ENCODE results near the gene TMEM63A. TPM values are rescaled to one million over a fixed set of nuclear protein-coding genes. Genes with fewer than 3 reads are reported as not detected.
"Not testable (repeated sequence)": the region's sequence is repeated elsewhere in the genome, so short reads cannot be mapped to it uniquely, and the experiment has no call there.

TMEM63A gene
- total and polyA plus RNA-seq, 4 experiments from 2014 or later, result 46.2 to 507 (median 278) TPM

DNA sequence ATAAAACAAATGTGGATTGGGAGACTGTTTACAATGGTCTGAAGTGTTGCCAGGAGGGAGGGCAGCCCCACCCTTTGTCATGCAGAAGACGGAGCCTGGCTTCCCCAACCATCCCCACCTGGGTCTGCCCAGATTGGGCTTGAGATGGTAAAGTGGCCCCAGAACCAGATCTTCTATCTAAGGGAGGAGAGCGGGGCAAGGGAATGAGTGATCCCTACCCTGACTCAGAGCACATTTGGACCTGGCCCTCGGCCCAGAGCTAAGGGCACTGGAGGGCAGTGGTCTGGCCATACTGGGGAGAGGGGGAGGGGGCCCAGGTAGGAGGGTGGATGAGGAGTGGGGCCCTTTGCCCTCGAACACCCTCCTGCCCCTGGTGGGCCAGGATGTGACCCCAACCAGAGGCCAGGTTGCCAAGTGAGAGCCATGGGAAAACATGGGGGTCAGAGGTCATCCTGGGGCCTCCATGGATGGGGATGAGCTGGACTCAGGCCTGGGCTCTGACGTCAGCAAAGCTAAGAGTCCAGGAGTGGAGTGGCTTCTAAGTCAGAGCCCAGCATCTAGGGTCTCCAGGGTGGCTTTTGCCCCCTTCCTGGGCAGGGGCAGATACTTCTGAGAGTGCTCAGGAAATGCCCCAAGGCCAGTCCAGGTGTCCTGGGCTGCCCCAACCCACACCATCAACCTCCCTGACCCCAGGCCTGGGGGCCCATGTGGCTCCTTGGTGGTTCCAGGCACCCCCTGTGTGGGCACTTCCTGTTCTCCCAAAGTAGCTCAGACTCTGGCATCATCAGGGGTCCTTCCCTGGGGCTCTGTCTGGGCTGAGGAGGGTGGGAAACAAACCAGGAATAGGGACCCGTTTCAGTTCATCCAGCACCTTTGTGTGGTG lies 8.4 kb upstream of the TMEM63A start:
- no peaks in the 10 kb centered on the region for H3K36me3 ChIP-seq (ENCODE audit: insufficient read depth, low read length)
- Mint-ChIP-seq H3K27me3 (no peaks in the 10 kb centered on the region), H3K4me3 (no peak overlapping the region), H3K4me1 (peaks cover 4 to 27% (median 14%) of the 10 kb centered on the region in 4 donors), H3K27ac (peak overlapping the region in 2 of 7 donors; percentile 57 to 68), H3K9me3 (no peaks in the 10 kb centered on the region), H3K36me3 (no peaks in the 10 kb centered on the region)
- peaks cover 11% of the 10 kb centered on the region for H3K4me1 ChIP-seq (ENCODE audit: insufficient read depth, low read length)
- no peaks in the 10 kb centered on the region for H3K27me3 ChIP-seq (ENCODE audit: insufficient read depth, low read length)
- intact Hi-C loops (cut with micrococcal nuclease), result no loop called here
- DNase-seq, result no peak
- H3K9me3 ChIP-seq (ENCODE audit: control insufficient read depth in 1 of 2, low read length in 2 of 2), result no peaks in the 10 kb centered on the region
- H3K27ac ChIP-seq (ENCODE audit: low read depth, low read length), result no peak overlapping the region
- ChIA-PET CTCF (ENCODE audit: partially characterized antibody) (interaction anchor here (3.9 kb wide), 1 partner anchor 8 kb away, joined by 16 read pairs; the partner anchor contains the start of gene TMEM63A), POLR2A (ENCODE audit: partially characterized antibody) (interaction anchor here (0.6 to 22.5 kb wide), 5 partner anchors 7 to 113 kb away, joined by 3 to 730 read pairs (median 8); partner anchors contain the start of genes SDE2, SRP9 and TMEM63A)
- H3K4me3 ChIP-seq (ENCODE audit: low read length in 2 of 2), result no peak overlapping the region

DNA sequence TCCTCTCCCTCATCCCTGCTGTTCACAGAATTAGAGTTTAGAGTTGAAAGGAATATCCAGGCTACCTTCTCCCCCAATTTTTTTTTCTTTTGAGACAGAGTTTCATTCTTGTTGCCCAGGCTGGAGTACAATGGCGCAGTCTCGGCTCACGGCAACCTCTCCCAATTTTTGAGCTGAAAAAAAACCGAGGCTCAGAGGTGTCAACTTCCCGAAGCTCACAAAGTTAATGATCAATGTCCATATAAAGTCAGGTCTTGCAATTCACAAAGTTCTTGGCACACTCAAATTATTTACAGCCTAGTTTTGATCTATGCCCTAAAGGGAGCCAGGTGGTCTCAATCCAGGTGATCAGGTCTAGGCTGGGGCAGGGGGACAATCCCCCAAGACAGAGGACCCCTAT lies 7.6 kb upstream of the TMEM63A start:
- Mint-ChIP-seq H3K4me3 (no peak overlapping the region), H3K4me1 (peaks cover 4 to 25% (median 14%) of the 10 kb centered on the region in 4 donors), H3K27me3 (no peaks in the 10 kb centered on the region), H3K9me3 (no peaks in the 10 kb centered on the region), H3K27ac (no peak overlapping the region), H3K36me3 (no peaks in the 10 kb centered on the region)
- peaks cover 10% of the 10 kb centered on the region for H3K4me1 ChIP-seq (ENCODE audit: insufficient read depth, low read length)
- POLR2A ChIA-PET (ENCODE audit: partially characterized antibody), result interaction anchor here (0.9 to 22.5 kb wide), 4 partner anchors 8 to 110 kb away, joined by 3 to 730 read pairs (median 16); partner anchors contain the start of genes SDE2 and TMEM63A
- H3K36me3 ChIP-seq (ENCODE audit: insufficient read depth, low read length), result no peaks in the 10 kb centered on the region
- CTCF ChIA-PET (ENCODE audit: partially characterized antibody), result interaction anchor here (1.0 to 3.9 kb wide), 2 partner anchors 7 to 24 kb away, joined by 3 to 16 read pairs; partner anchors contain the start of gene TMEM63A
- no peak for DNase-seq
- H3K9me3 ChIP-seq (ENCODE audit: control insufficient read depth in 1 of 2, low read length in 2 of 2), result no peaks in the 10 kb centered on the region
- no peak overlapping the region for H3K27ac ChIP-seq (ENCODE audit: low read depth, low read length)
- H3K27me3 ChIP-seq (ENCODE audit: insufficient read depth, low read length), result no peaks in the 10 kb centered on the region
- no peak overlapping the region for H3K4me3 ChIP-seq (ENCODE audit: low read length in 2 of 2)
- intact Hi-C loops (cut with micrococcal nuclease), result no loop called here

DNA sequence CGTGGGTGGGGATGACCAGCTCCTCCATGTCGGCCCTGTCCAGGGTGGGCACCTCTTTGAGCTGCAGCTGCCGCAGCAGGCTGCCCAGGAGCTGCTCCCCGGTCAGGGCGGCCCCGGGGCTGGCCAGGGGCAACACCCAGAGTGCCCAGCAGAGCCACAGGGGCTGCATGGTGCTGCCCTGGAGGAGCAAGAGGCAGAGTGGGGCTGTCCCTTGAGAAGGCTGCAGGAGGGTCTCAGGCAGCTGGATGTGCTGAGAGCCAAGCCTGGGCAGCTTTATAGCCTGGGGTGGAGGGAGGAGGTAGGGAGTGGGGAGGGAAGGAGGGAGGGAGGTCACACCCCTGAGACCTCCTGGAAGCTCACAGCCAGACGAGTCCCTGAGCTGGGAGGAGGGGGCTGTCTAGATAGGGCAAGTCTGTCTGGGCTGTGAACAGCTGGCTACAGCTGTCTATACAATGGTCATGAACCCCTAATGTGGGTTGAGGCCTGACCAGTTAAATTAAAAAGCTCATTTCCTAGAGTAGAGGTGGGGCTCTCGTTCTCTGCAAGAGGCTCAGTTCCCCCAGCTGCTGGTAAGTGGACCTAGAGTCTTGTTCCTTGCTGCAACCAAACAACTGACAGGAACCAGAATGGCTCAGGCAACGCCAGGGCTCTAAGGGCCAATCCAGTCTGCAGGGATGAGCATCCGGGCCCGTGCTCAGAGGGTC lies 6.9 kb upstream of the TMEM63A start, which contains the start of gene LEFTY1:
Gene LEFTY1, minus strand, starts transcription at position 249 of the 704 bp plus-strand sequence. Its CDS starts 80 bp downstream, at position 169.
- peaks cover 5 to 19% (median 14%) of the 10 kb centered on the region in 4 donors for H3K4me1 Mint-ChIP-seq
- POLR2A ChIA-PET (ENCODE audit: partially characterized antibody), result interaction anchor here (0.7 to 3.4 kb wide), 4 partner anchors 9 to 112 kb away, joined by 3 to 26 read pairs (median 4); partner anchors contain the start of gene SDE2
- H3K4me1 ChIP-seq (ENCODE audit: insufficient read depth, low read length), result peaks cover 10% of the 10 kb centered on the region
- no peaks in the 10 kb centered on the region for H3K36me3 ChIP-seq (ENCODE audit: insufficient read depth, low read length)
- no peak within 1 kb of the TSS for H3K27ac ChIP-seq (ENCODE audit: low read depth, low read length)
- no peaks in the 10 kb centered on the region for H3K9me3 Mint-ChIP-seq
- no peak within 1 kb of the TSS for H3K4me3 ChIP-seq (ENCODE audit: low read length in 2 of 2)
- no peaks in the 10 kb centered on the region for H3K27me3 Mint-ChIP-seq
- no peaks in the 10 kb centered on the region for H3K27me3 ChIP-seq (ENCODE audit: insufficient read depth, low read length)
- DNase-seq, result no peak
- H3K9me3 ChIP-seq (ENCODE audit: control insufficient read depth in 1 of 2, low read length in 2 of 2), result no peaks in the 10 kb centered on the region
- intact Hi-C loops (cut with micrococcal nuclease), result no loop called here
- H3K4me3 Mint-ChIP-seq, result no peak within 1 kb of the TSS
- H3K27ac Mint-ChIP-seq, result peak within 1 kb of the TSS in 3 of 7 donors; percentile 12 to 55 (median 29)
- no peaks in the 10 kb centered on the region for H3K36me3 Mint-ChIP-seq
- CTCF ChIA-PET (ENCODE audit: partially characterized antibody), result interaction anchor here (1.0 kb wide), 1 partner anchor 23 kb away, joined by 3 read pairs; no protein-coding TSS in a partner anchor

DNA sequence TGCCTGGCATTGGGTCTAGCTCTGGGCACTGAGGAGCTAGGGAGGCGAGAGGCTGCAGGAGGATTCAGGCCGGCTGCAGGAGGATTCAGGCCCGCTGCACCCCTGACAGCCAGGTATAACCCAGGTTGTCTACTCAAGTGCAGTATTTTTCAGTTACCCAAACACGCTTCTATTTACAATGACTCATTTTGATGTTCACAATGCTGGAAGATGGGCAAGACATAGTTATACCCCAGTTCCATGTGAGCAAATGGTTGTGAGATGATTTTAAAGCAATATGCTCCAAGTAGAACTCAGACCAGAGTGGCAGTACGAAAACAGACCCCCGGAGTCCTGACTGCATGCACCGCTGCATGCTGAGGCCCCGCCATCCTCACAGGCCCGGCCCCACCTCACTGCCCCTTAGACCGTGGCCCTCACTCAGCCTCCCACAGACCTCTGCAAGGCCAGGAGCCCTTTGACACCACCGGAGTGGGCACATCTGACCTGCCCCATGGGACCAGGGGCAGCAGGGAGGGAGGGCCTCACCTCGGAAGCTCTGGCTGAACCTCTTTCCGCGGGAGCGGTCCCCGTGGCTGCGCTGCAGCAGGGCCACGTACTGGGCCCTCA lies 6.2 kb upstream of the TMEM63A start:
- no peaks in the 10 kb centered on the region for H3K36me3 Mint-ChIP-seq
- H3K4me3 Mint-ChIP-seq, result no peak overlapping the region
- peak overlapping the region in 3 of 7 donors; percentile 12 to 55 (median 29) for H3K27ac Mint-ChIP-seq
- no peaks in the 10 kb centered on the region for H3K36me3 ChIP-seq (ENCODE audit: insufficient read depth, low read length)
- H3K9me3 Mint-ChIP-seq, result no peaks in the 10 kb centered on the region
- peaks cover 16% of the 10 kb centered on the region for H3K4me1 ChIP-seq (ENCODE audit: insufficient read depth, low read length)
- intact Hi-C loops (cut with micrococcal nuclease), result no loop called here
- H3K27ac ChIP-seq (ENCODE audit: low read depth, low read length), result no peak overlapping the region
- POLR2A ChIA-PET (ENCODE audit: partially characterized antibody), result interaction anchor here (3.4 kb wide), 1 partner anchor 10 kb away, joined by 26 read pairs; no protein-coding TSS in a partner anchor
- no peak for DNase-seq
- no peaks in the 10 kb centered on the region for H3K27me3 ChIP-seq (ENCODE audit: insufficient read depth, low read length)
- CTCF ChIA-PET (ENCODE audit: partially characterized antibody), result no interaction called here
- no peak overlapping the region for H3K4me3 ChIP-seq (ENCODE audit: low read length in 2 of 2)
- peaks cover 7 to 22% (median 16%) of the 10 kb centered on the region in 4 donors for H3K4me1 Mint-ChIP-seq
- H3K27me3 Mint-ChIP-seq, result no peaks in the 10 kb centered on the region
- H3K9me3 ChIP-seq (ENCODE audit: control insufficient read depth in 1 of 2, low read length in 2 of 2), result no peaks in the 10 kb centered on the region

DNA sequence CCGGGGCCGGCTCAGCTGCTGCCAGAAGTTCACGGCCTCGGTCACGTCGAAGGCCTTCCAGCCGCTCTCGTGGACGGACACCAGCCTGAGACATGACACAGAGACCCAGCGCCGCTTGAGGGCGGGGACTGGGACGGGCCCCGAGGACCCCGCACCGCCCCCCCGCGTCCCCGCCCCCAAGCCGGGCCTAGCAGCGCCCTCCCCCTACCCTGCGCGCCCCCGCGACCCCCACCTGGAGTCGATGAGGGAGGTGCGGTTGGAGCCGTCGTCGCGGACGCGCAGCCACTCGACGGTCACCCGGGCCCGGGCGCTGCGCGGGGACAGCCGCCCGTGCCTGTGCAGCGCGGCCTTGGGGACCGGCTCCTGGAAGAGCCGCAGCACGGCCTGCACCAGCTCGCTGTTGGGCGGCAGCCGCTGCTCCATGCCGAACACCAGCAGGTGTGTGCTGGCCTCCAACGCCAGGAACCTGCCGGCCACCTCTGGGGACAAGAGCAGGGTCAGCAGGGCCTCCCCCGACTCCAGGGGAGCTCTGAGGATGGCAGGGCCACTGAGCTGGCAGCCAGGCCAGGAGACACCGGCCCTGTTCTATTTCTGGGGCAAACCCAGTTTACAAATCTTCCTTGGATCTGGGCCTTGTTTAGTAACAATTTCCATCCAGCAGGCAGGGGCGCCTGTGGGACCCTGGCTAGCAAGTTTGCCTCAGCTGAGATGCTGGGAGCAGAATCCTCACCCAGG lies 5.5 kb upstream of the TMEM63A start:
- intact Hi-C loops (cut with micrococcal nuclease), result not testable (repeated sequence)

DNA sequence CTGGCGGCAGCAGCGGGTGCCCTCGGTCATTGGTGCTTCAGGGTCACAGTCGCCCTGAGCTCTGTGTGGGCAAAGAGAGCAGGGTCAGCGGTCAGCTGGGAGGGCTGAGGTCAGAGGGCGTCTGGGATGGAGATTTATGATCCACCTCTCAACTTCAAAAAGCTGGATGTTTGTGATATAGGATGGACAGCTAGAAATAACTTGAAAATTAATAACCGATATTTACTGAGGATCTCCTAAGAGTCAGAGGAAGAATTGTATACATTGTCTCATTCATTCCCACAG lies 4.8 kb upstream of the TMEM63A start:
- peaks cover 0 to 3% of the 10 kb centered on the region in 2 donors for H3K36me3 Mint-ChIP-seq
- intact Hi-C loops (cut with micrococcal nuclease), result no loop called here

More for the DNA sequence above, 5.5 kb upstream of the TMEM63A start:
- H3K9me3 ChIP-seq (ENCODE audit: control insufficient read depth in 1 of 2, low read length in 2 of 2); H3K9me3 Mint-ChIP-seq; H3K36me3 Mint-ChIP-seq; H3K4me3 Mint-ChIP-seq; H3K27me3 Mint-ChIP-seq; DNase-seq; H3K36me3 ChIP-seq (ENCODE audit: insufficient read depth, low read length); H3K4me3 ChIP-seq (ENCODE audit: low read length in 2 of 2); H3K27ac ChIP-seq (ENCODE audit: low read depth, low read length); H3K27me3 ChIP-seq (ENCODE audit: insufficient read depth, low read length): not testable (repeated sequence)
- CTCF ChIA-PET (ENCODE audit: partially characterized antibody), result interaction anchor here (1.2 to 13.2 kb wide), 2 partner anchors 16 to 110 kb away, joined by 3 to 294 read pairs; partner anchors contain the start of gene SRP9
- POLR2A ChIA-PET (ENCODE audit: partially characterized antibody), result interaction anchor here (3.4 to 17.9 kb wide), 2 partner anchors 10 to 13 kb away, joined by 26 to 730 read pairs; no protein-coding TSS in a partner anchor
- peaks cover 19% of the 10 kb centered on the region for H3K4me1 ChIP-seq (ENCODE audit: insufficient read depth, low read length)
- Mint-ChIP-seq H3K4me1 (peaks cover 7 to 26% (median 18%) of the 10 kb centered on the region in 4 donors), H3K27ac (peak overlapping the region in 3 of 7 donors; percentile 12 to 55 (median 29))

More for the DNA sequence above, 4.8 kb upstream of the TMEM63A start:
- Mint-ChIP-seq H3K4me1 (peaks cover 7 to 26% (median 18%) of the 10 kb centered on the region in 4 donors), H3K4me3 (no peak overlapping the region), H3K27me3 (no peaks in the 10 kb centered on the region), H3K9me3 (no peaks in the 10 kb centered on the region), H3K27ac (peak overlapping the region in 1 of 7 donors; percentile 29)
- H3K27ac ChIP-seq (ENCODE audit: low read depth, low read length), result no peak overlapping the region
- H3K4me3 ChIP-seq (ENCODE audit: low read length in 2 of 2), result no peak overlapping the region
- no peaks in the 10 kb centered on the region for H3K27me3 ChIP-seq (ENCODE audit: insufficient read depth, low read length)
- H3K4me1 ChIP-seq (ENCODE audit: insufficient read depth, low read length), result peaks cover 19% of the 10 kb centered on the region
- no peaks in the 10 kb centered on the region for H3K9me3 ChIP-seq (ENCODE audit: control insufficient read depth in 1 of 2, low read length in 2 of 2)
- H3K36me3 ChIP-seq (ENCODE audit: insufficient read depth, low read length), result no peaks in the 10 kb centered on the region
- POLR2A ChIA-PET (ENCODE audit: partially characterized antibody), result interaction anchor here (17.9 kb wide), 1 partner anchor 14 kb away, joined by 730 read pairs; no protein-coding TSS in a partner anchor
- CTCF ChIA-PET (ENCODE audit: partially characterized antibody), result interaction anchor here (1.2 to 13.2 kb wide), 2 partner anchors 16 to 109 kb away, joined by 3 to 294 read pairs; partner anchors contain the start of gene SRP9
- DNase-seq, result no peak

Measured in CD4-positive, alpha-beta memory T cell (primary cell).